Heart left ventricle (tissue), 13 donors: ENCODE data around the gene ENOX2.

ENCODE experiments used
- POLR2A ChIP-seq, 2 donors: fragments of 450-650 bp; IDR thresholded peaks; one replicate each; pipeline ENCODE4 v1.6.1; 2017; ENCODE audit warnings: antibody characterized with exemption in 2 of 2, mild to moderate bottlenecking in 2 of 2, moderate library complexity in 2 of 2
- TF ChIP-seq, protein P1 (sequence below), 12 donors: fragments of 200-600 bp; sonication (generic) in 4 of 12; IDR thresholded peaks; one replicate each; pipeline versions ENCODE4 v1.5.0 to v1.8.0; 2018 to 2022; ENCODE audit warnings: antibody characterized with exemption in 12 of 12, mild to moderate bottlenecking in 5 of 12
- donor health status: ischemic (EF 13 %, LVEDD 7.1; RV severe dilation, severe dysfunction).
- donor health status: DM: no; HTN: yes; CAD: no.
- donor health status: DM: no; HTN: no; CAD: no.
- donor health status: ischemic (EF 25% LVEDD 6.9; RV normal size, moderate dysfunction).
- donor health status: ischemic (EF 25% LVEDD 5.7; RV mildly dilated, moderate dysfunction).
- donor health status: ischemic (EF 35%, LVEDD 5.7; RV mildly dilated, moderate dysfunction).
- donor health status: nonischemic (EF 11% LVEDD 7.7; RV severe dilation, severe dysfunction).
- donor health status: DM: yes; HTN: yes; CAD: no.
- donor health status: PGD.
- donor health status: ischemic (EF 29% LVEDD 5.4; RV normal size, mild dysfunction).
- donor health status: nonischemic (EF 23%, LVEDD 6.1; RV moderate dilation, normal function).

DNA sequence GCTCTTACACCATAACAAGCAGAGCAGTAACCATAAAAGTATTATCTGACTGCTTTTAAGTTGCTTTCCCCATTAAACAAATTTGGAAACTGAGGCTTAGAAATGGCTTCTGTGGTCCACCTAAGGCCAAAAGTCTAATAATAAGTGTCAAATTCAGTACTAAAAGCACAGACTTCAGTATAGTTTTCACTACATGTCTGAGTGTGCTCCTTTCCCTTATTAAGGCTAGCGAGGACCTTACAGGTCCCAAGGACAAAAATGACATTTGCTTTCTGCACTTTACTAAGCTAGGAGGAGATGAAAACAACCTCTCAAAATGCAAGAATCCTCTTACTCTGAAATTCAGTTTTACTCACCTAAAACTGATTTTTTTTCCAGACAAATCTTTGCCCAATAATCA lies 127.2 kb downstream of the ENOX2 start:
- TF ChIP-seq, protein P1, sequence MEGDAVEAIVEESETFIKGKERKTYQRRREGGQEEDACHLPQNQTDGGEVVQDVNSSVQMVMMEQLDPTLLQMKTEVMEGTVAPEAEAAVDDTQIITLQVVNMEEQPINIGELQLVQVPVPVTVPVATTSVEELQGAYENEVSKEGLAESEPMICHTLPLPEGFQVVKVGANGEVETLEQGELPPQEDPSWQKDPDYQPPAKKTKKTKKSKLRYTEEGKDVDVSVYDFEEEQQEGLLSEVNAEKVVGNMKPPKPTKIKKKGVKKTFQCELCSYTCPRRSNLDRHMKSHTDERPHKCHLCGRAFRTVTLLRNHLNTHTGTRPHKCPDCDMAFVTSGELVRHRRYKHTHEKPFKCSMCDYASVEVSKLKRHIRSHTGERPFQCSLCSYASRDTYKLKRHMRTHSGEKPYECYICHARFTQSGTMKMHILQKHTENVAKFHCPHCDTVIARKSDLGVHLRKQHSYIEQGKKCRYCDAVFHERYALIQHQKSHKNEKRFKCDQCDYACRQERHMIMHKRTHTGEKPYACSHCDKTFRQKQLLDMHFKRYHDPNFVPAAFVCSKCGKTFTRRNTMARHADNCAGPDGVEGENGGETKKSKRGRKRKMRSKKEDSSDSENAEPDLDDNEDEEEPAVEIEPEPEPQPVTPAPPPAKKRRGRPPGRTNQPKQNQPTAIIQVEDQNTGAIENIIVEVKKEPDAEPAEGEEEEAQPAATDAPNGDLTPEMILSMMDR (IDR thresholded peaks at IDR 0.05) = no peak
- TF ChIP-seq POLR2A (IDR thresholded peaks at IDR 0.05) = no peak
